ENCODE measurements around the gene HEATR9. TPM values are rescaled to one million over a fixed set of nuclear protein-coding genes. Genes with fewer than 3 reads are reported as not detected.

Gene HEATR9
- total RNA-seq, 1 experiment from 2014 or later, result not detected

- no peak overlapping the region for H3K4me3 ChIP-seq (ENCODE audit: low read depth, low read length)
- Mint-ChIP-seq H3K9me3 (ENCODE audit: unreplicated experiment) (no peaks in the 10 kb centered on the region), H3K4me1 (ENCODE audit: low read depth, unreplicated experiment) (no peaks in the 10 kb centered on the region), H3K36me3 (ENCODE audit: insufficient read depth, unreplicated experiment) (peaks cover 64% of the 10 kb centered on the region), H3K27ac (ENCODE audit: unreplicated experiment) (peak overlapping the region; percentile 4), H3K4me3 (ENCODE audit: unreplicated experiment) (no peak overlapping the region), H3K27me3 (ENCODE audit: insufficient read depth, unreplicated experiment) (no peaks in the 10 kb centered on the region)
- intact Hi-C loops (cut with micrococcal nuclease; ENCODE audit: unreplicated experiment), result loop anchor here (5.0 kb wide), 1 partner anchor 83 kb away; the partner anchor contains the start of gene RDM1
- peak; percentile 74 to 76 for DNase-seq
- ChIA-PET CTCF (interaction anchor here (0.9 to 1.2 kb wide), 2 partner anchors 51 to 81 kb away, joined by 3 read pairs; no protein-coding TSS in a partner anchor), POLR2A (no interaction called here)
- TF ChIP-seq CTCF (IDR thresholded peaks at IDR 0.05; ENCODE audit: insufficient read depth in 1 of 2, low read depth in 1 of 2, low read length in 1 of 2, severe bottlenecking in 1 of 2, unreplicated experiment in 1 of 2), result peak; percentile 80 to 83
- H3K4me1 ChIP-seq, result no peaks in the 10 kb centered on the region
- no TSS peak for BruUV-seq (replicated peaks)
- H3K27me3 ChIP-seq (replicated peaks; ENCODE audit: control insufficient read depth, insufficient read depth, low read length), result no peaks in the 10 kb centered on the region
- H3K36me3 ChIP-seq (ENCODE audit: control insufficient read depth, insufficient read depth, low read length), result peaks cover 5% of the 10 kb centered on the region
- no peaks in the 10 kb centered on the region for H3K9me3 ChIP-seq
Observed at GRCh38 chr17:35849469-35850348, 19.0 kb downstream of the HEATR9 start.

DNA sequence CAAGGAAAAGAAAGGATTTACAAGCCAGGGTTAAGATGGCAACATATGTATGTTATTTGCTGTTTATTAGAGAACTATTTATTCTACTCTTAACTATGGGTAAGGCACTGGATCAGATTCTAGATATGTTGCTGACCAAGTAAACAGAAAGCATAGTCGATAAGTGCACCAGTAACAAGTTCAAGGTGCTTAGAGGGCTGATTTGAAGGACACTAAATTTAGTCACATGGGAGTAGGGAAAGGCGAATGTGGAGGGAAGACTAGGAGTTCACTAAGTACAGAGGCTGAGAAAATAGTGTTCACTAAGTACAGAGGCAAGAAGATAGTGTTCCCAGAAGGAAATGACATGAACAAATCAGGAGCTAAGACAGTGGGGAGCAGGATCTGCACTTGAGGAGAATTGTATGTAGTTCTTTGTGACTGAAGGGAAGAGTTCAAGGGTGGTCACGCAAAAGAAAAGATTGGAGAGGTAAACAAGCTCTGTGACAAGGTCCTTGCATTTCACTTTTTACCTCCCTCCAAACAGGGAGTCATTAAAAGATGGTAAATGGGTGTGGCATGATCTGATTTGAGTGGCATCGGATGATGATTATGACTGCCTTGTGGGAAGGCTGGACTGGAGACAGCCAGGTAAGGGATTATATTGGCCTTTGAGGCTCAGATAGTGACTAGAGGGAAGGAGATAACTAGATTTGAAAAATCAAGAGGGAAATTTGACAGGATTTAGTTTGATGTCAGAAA, 20.9 kb downstream of the HEATR9 start:
- TF ChIP-seq CTCF (IDR thresholded peaks at IDR 0.05; ENCODE audit: insufficient read depth in 1 of 2, low read depth in 1 of 2, low read length in 1 of 2, severe bottlenecking in 1 of 2, unreplicated experiment in 1 of 2), result no peak
- H3K36me3 Mint-ChIP-seq (ENCODE audit: insufficient read depth, unreplicated experiment), result peaks cover 81% of the 10 kb centered on the region
- BruUV-seq (replicated peaks), result no TSS peak
- Histone ChIP-seq H3K36me3 (ENCODE audit: control insufficient read depth, insufficient read depth, low read length) (peaks cover 7% of the 10 kb centered on the region), H3K9me3 (no peaks in the 10 kb centered on the region), H3K4me1 (no peaks in the 10 kb centered on the region), H3K4me3 (ENCODE audit: low read depth, low read length) (no peak overlapping the region), H3K27me3 (replicated peaks; ENCODE audit: control insufficient read depth, insufficient read depth, low read length) (no peaks in the 10 kb centered on the region)
- no peaks in the 10 kb centered on the region for H3K4me1 Mint-ChIP-seq (ENCODE audit: low read depth, unreplicated experiment)
- no peak overlapping the region for H3K27ac Mint-ChIP-seq (ENCODE audit: unreplicated experiment)
- no peaks in the 10 kb centered on the region for H3K27me3 Mint-ChIP-seq (ENCODE audit: insufficient read depth, unreplicated experiment)
- no peak overlapping the region for H3K4me3 Mint-ChIP-seq (ENCODE audit: unreplicated experiment)
- CTCF ChIA-PET, result interaction anchor here (0.6 to 1.2 kb wide), 4 partner anchors 53 to 152 kb away, joined by 3 to 4 read pairs (median 4); partner anchors contain the start of gene LYZL6
- no peak for DNase-seq
- H3K9me3 Mint-ChIP-seq (ENCODE audit: unreplicated experiment), result no peaks in the 10 kb centered on the region
- intact Hi-C loops (cut with micrococcal nuclease; ENCODE audit: unreplicated experiment), result loop anchor here (5.0 kb wide), 1 partner anchor 84 kb away; the partner anchor contains the start of gene RDM1
- POLR2A ChIA-PET, result interaction anchor here (0.6 kb wide), 1 partner anchor 10 kb away, joined by 3 read pairs; no protein-coding TSS in a partner anchor

DNA sequence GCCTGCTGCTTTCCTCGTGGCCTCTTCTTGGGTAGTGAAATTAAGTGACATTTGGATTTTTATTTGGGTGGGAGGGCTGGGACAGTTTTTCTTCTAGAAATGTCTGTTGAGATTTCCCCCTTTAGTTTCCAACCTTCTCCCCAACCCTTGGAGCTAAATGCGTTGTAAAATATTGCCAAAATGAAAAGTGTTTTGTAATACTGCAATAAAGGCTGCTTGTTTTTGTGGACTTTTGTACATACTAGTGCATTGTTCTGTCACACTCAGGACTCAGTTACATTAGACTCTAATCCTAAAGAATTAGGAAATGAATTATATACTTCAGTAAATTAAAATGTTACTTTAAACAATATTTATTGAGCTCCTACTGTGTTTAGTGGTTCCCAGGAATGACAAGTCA, 21.7 kb downstream of the HEATR9 start:
- ChIA-PET POLR2A (no interaction called here), CTCF (interaction anchor here (1.1 kb wide), 1 partner anchor 60 kb away, joined by 3 read pairs; no protein-coding TSS in a partner anchor)
- Histone ChIP-seq H3K4me3 (ENCODE audit: low read depth, low read length) (no peak overlapping the region), H3K9me3 (no peaks in the 10 kb centered on the region), H3K36me3 (ENCODE audit: control insufficient read depth, insufficient read depth, low read length) (peaks cover 7% of the 10 kb centered on the region), H3K27me3 (replicated peaks; ENCODE audit: control insufficient read depth, insufficient read depth, low read length) (no peaks in the 10 kb centered on the region), H3K4me1 (no peaks in the 10 kb centered on the region)
- no peaks in the 10 kb centered on the region for H3K27me3 Mint-ChIP-seq (ENCODE audit: insufficient read depth, unreplicated experiment)
- H3K4me1 Mint-ChIP-seq (ENCODE audit: low read depth, unreplicated experiment), result no peaks in the 10 kb centered on the region
- DNase-seq, result no peak
- H3K36me3 Mint-ChIP-seq (ENCODE audit: insufficient read depth, unreplicated experiment), result peaks cover 84% of the 10 kb centered on the region
- H3K27ac Mint-ChIP-seq (ENCODE audit: unreplicated experiment), result no peak overlapping the region
- H3K9me3 Mint-ChIP-seq (ENCODE audit: unreplicated experiment), result no peaks in the 10 kb centered on the region
- BruUV-seq (replicated peaks), result no TSS peak
- no peak for TF ChIP-seq CTCF (IDR thresholded peaks at IDR 0.05; ENCODE audit: insufficient read depth in 1 of 2, low read depth in 1 of 2, low read length in 1 of 2, severe bottlenecking in 1 of 2, unreplicated experiment in 1 of 2)
- intact Hi-C loops (cut with micrococcal nuclease; ENCODE audit: unreplicated experiment), result loop anchor here (5.0 kb wide), 1 partner anchor 85 kb away; the partner anchor contains the start of gene RDM1
- H3K4me3 Mint-ChIP-seq (ENCODE audit: unreplicated experiment), result no peak overlapping the region

Measured in Caco-2 (cell line).